NCI-H345 (cell line): Measurements from ENCODE around the gene LRRK1.

ENCODE experiments used
- DNase-seq: peaks from one replicate; lab custom pipeline; 2025; lab: John Stamatoyannopoulos, UW

Gene LRRK1, protein sequence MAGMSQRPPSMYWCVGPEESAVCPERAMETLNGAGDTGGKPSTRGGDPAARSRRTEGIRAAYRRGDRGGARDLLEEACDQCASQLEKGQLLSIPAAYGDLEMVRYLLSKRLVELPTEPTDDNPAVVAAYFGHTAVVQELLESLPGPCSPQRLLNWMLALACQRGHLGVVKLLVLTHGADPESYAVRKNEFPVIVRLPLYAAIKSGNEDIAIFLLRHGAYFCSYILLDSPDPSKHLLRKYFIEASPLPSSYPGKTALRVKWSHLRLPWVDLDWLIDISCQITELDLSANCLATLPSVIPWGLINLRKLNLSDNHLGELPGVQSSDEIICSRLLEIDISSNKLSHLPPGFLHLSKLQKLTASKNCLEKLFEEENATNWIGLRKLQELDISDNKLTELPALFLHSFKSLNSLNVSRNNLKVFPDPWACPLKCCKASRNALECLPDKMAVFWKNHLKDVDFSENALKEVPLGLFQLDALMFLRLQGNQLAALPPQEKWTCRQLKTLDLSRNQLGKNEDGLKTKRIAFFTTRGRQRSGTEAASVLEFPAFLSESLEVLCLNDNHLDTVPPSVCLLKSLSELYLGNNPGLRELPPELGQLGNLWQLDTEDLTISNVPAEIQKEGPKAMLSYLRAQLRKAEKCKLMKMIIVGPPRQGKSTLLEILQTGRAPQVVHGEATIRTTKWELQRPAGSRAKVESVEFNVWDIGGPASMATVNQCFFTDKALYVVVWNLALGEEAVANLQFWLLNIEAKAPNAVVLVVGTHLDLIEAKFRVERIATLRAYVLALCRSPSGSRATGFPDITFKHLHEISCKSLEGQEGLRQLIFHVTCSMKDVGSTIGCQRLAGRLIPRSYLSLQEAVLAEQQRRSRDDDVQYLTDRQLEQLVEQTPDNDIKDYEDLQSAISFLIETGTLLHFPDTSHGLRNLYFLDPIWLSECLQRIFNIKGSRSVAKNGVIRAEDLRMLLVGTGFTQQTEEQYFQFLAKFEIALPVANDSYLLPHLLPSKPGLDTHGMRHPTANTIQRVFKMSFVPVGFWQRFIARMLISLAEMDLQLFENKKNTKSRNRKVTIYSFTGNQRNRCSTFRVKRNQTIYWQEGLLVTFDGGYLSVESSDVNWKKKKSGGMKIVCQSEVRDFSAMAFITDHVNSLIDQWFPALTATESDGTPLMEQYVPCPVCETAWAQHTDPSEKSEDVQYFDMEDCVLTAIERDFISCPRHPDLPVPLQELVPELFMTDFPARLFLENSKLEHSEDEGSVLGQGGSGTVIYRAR (N-terminal part only)

DNA sequence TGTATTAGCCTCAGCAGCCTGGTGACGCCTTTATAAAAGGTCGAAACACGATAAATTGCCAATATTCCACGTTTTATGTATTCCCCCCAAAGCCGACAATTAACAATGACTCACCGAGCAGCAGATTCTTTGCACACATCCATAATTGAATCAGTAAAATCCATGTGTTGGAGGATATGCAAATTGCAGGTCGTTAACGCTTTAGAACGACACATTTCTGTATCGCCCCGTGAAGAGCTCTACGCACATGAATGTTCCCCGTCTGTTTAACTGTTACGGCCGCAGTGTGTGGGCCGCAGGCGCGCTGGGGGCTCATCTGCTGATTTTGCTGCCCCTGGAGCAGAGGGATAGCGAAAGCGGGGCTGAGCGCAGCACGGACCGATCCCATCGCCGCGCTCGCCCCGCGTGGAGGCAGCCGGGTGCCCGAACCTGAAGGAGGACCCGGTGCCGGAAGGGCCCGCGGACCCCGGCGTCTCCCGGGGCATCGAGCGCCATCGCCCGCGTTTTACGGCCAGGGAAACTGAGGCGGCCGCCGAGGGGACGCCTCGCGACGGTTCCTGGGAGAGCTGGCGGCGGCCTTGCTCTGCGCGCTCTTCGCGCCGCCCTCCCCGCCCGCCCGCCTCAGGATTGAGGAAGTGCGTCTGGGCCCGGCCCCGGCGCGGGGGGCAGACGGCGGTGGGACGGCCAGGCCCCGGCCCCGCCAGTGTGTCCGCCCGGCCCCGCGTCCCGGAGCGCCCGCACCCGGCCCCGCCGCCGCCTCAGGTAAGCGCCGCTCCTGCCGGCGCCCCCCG is at the start of gene LRRK1:
Gene LRRK1 (plus strand): TSS at position 668 of the 791 bp plus-strand sequence. CDS start 5,276 bp downstream, outside the sequence.
- DNase-seq, result peak; percentile 13

DNA sequence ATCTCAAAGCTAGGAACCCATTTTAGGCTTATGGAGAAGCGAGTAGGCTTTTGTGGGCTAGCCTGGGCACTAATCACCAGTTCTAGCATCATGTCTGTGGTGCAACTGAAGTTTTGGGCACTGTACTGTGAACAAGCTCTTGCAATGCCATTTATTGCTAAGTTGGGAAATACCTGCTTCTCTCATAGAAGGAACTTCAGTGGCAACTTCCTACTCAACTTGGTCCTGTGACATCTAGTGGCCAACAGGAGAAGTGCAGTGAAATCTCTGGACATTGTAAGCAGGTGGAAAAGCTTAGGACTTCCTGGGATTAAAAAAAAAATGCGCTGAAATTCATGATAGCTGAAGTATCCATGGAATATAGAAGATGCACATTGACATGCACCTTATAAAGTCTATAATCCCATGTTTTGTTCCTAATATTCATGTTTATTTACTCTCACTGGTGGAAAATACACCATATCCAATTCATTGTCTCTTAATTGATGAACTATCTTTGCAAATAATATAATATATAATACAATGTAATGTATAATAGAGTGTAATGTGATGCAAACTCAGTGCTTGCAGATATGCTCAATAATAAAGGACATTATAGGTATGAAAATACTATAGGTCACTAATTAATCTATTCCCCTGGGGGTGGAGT is 46.0 kb upstream of the LRRK1 start:
- peak; percentile 53 for DNase-seq

DNA sequence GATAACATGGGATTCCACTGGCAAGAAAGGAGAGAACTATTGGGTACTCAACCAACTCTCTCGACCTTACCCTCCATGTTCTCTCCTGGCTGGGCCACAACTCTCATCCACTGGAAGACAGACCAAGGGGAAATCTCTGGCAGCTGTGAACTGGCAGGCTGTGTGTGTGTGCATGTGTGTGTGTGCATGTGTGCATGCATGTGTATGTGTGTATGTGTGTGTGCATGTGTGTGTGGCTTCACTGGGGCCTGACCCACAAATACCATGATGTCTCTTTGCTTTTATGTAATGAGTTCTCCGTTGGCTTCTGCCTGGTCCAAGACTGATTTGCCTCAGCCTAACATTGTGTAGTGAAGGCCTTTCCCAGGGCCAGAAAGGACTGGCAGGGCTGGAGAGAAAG is 43.7 kb upstream of the LRRK1 start:
- no peak for DNase-seq

DNA sequence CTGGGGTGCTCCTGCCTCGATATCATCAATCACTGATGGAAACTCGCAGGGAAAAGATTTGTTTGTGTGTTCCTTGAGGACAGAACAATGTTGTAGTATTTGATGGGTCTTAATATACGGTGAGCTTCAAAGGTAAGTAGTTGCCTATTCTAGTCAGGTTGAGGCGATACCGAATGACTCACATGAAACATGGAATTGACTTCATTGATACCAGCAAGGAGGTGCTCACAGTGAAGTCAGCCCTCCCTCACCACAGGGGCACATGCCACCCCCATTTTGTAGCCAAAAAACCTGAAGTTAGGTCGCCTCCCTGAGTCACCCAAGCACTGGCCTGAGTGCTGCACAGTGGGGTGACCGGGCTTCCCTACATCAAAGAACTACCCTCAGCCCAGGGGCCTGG is 43.2 kb upstream of the LRRK1 start:
- no peak for DNase-seq

DNA sequence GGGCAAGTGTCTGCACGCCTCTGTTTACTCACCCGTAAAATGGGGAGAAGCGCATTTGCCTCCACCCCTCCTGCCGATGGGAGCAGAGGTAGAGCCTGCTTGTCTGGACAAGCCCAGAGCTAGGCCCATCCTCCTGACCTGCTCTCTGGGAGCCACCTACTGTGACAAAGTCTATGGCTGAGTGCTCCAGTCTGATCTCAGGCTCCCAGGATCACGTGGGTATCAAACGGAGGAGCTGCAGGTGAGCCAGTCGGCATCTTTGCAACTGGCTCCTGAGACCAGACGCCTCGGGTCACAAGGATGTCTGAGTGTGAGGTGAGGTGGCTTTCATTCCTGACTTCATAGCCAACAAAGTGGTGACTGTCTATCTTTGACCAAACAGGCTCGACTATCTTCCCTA is 41.6 kb upstream of the LRRK1 start:
- peak; percentile 2 for DNase-seq

DNA sequence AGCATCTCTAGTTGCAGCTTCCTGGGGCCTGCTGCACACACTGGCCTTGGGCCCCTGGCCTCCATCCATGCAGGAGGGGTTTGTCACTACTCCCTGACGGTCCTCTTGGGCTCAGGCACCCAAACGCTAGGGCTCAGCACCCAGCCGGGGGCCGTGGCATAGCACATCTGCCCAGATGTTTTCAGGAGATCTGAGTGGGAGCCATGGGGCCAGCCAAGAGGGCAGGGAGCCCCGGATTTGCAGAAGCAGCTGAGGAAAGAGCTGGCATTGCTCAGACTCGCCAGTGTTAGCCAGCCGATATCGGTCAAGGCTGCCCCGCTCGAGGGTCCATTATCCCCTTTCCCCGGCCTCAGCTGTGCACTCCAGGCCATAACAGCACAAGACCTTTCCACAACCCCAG is 41.0 kb upstream of the LRRK1 start:
- no peak for DNase-seq

DNA sequence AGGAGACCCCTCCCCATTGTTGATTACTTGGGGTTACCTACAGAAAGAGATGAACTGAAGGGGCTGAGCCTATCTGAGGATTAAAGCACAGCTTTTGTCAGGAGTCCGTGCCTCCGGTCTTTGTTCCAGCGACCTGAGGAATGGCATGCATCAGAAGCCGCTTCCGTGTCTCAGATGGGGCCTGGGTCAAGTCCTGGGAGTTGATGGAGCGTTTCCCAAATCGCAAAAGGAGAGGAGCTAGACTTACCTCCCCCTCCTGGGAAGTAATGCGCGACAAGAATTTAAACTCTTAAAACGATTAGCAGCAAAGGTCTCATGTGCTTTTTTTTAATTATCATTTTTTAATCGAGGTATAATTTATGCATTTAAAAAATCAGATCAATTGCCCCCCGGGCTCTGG is 40.5 kb upstream of the LRRK1 start:
- no peak for DNase-seq

DNA sequence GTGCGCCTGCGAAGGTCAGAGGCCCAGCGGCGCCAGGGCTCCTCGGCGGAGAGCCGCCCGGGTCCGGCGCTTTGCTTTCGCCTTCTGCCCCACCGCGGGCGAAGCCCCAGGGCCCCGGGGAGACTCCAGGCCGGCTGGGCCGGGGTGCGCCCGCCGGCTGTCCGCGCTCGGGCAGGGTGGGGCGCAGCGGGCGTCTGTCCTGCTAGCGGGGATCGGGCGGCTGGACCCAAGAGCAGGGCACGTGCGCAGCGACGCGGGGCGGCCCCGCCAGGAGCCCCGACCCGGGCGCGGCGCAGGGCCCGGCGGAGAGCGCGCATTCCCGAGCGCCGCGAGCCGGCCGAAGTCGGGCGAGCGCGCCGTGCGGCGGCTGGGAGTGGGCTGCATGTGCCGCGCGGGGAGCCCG is 40.1 kb upstream of the LRRK1 start:
- DNase-seq, result no peak

DNA sequence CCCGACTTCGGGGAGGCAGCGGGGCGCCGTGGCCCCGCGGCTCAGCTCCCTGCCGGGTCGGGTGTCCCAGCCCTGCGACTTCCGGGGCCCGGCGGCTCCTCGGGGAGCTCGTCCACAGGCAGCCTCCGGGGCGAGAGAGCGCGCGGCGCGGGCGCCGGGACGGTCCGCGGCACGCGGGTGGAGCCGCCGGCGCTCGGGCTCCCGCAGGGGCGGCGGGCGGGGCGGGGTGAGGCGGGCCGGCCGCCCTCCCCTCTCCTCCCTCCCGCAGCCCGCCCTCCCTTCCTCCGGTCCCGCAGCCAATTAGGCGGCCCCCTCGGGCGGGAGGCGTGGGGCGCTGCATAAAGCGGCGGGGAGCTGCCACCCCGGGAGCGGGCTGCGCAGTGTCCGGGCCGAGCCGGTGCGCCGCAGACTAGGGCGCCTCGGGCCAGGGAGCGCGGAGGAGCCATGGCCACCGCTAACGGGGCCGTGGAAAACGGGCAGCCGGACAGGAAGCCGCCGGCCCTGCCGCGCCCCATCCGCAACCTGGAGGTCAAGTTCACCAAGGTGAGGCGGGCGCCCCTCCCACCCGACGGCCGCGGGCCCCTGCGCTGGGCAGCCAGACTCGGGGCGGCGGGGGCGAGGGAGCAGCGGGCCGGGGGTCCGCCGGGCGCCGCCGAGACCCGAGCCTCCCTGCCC is 39.6 kb upstream of the LRRK1 start, which contains the start of gene ALDH1A3:
Gene ALDH1A3 (plus strand): TSS at position 368 of the 675 bp plus-strand sequence. CDS start 77 bp downstream, at position 445.
- no peak for DNase-seq

DNA sequence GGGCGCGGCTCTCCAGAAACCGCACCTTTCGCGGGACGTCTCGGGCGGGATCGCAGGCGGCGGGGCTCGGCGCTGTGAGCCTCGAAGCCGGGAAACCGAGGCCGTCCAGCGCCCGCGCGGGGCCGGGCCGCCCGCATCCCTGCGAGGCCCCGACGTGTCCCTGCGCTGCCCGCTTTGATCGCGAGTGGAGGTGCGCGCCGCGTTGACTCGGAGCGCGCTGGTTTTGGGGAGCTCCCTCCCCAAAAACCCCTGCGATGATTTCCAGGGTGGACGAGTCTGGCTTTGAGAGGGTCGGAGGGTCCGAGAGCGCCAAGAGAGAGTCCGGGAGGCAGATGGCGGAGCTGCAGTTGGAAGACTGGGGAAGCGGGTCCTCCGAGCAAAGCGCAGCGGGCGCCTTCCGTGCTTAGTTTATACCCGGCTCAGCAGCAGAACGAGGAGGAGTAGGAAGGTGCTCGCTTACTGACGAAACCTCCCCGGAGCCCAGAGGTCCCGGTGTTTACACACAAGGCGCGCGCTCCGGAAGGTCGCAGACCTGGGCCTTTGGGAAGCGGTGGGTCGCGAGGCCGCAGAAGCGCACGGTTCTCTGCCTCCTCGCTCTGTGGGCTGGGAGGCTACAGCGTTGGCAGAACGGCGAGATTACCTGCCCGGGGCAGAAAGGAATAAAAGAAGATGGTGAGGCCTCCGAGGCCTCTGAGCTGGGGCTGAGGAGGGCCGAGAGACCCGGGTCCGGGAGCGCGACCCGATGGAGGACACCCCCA is 38.8 kb upstream of the LRRK1 start:
- DNase-seq, result no peak

DNA sequence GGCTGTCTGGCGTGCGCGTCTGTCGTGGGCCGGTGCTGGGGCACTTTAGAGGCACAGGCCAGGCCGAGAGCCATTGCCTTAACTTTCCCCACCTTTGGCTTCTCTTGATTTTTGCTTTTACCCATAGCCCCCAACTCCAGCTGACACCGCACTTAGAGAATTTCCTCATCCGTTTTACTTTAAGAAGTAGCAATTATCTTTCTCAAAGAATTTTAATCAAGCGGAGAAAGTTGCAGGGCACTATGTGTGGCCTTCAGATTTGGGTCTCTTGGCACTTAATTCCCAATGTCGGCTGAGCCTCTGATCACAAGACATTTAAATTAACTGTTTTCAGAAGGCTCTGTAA is 38.3 kb upstream of the LRRK1 start:
- DNase-seq, result no peak

DNA sequence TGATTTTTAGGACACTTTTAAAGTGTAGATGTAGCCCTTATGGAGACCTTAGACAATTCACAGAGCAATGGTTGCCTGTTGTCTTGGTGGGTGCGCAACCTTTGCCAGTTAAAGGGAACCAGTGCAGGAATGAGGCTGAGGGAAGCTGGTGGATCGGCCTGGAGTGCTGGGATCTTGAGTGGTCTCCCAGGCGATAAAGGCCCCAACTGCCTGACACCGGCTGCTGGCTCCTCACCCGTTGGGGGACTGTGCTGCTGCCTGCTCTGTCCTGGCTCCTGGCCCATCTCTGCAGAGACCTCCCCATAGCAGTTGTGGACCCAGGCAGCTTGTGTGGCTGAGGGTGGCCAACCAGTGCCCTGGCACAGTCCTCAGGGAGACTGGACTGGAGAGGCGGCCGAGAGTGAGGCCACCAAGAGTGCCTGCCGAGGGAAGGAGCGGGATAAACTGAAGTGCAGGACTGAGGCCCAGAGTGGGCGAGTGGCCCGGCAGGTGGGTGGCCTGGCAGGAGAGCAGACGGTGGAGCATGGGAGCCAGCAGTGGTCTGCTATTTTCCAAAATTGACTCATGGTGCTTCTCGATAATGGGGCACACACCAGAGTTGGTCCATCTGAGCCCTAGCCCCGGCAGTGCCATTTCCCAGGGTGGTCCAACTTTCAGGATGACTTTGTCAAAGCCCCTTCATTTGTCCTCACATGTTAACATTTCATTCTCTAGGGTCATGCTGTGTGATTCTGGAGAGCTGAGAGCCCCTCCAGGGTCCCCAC is 37.4 kb upstream of the LRRK1 start:
- no peak for DNase-seq

DNA sequence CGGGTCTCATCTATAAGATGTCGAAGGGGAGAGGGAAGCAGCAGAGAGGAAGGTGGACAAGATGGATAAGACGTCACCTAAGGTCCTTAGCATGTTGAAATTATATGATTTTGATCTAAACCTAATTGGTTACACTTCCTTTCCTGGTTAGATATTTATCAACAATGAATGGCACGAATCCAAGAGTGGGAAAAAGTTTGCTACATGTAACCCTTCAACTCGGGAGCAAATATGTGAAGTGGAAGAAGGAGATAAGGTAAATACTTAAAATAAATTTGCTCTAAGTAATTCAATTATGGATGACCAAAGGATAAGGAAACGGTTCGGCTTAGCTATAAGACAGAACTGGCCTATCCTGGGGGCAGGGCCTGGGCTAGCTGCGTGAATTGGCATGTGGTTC is 34.0 kb upstream of the LRRK1 start:
- no peak for DNase-seq

DNA sequence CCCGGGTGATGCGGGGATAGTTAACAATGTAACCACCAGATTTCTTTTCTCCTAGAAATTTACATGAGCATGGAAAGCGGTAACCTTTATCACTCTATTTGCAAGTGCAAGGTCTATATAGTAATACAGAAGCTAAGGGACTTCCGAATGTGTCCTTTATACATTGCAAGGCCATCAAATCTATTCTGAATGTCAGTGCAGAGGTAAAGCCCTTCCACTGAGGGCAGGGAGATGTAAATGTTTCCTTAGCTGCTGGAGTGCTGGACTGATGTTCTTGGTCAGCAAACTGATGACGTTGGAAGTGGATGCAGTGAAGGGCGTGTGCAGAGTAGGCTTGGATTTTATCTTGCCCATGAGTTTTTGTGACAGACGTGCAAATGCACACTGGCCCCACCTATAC is 33.3 kb upstream of the LRRK1 start:
- no peak for DNase-seq

DNA sequence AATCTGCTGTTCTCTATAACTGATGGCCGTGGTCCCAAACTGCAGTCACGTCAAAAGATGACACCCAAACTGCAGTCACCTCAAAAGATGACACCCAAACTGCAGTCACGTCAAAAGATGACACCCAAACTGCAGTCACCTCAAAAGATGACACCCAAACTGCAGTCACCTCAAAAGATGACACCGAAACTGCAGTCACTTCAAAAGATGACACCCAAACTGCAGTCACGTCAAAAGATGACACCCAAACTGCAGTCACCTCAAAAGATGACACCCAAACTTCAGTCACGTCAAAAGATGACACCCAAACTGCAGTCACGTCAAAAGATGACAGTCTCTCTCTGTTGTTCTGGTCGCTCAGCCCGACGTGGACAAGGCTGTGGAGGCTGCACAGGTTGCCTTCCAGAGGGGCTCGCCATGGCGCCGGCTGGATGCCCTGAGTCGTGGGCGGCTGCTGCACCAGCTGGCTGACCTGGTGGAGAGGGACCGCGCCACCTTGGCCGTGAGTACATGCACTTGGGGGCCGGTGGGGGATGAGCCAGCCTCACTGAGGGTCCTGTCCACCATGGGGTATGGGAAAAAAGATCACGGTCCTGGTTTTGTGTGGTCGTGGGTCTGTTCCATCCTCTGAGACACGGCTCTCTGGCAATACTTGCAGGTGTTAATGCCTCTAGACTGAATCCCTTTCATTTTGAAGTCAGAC is 31.8 kb upstream of the LRRK1 start:
- DNase-seq, result no peak

DNA sequence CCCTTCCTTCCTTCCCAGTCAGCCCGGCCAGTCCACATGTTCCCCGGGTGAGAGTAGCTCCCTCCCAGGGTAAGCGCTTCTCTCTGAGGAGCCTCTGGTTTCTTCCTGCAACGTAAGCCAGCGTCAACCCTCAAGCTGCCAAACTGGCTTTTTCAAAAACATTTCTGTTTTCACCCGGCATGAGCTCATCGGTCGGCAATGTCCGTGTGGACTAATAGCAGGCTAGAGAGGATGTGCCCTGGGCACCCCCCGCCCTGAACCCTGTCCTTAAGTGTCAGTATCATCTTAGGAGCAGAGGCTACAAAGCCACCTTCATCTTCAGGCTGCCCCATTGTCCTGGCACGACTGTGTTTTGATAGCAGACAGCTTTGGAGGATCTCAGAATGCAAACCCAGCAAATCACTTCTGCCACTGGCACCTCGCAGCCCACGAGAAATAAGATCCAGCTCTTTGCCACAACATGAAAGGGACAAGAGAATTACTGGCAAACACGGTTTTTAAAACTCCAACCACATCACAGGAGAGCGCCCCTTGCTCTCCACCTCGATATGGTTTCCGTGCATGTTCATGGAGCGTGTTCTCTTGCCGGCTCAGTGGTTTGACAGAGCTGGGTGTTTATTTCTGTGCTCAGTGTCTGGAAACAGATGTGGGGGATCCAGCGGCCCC is 29.6 kb upstream of the LRRK1 start:
- DNase-seq, result no peak

DNA sequence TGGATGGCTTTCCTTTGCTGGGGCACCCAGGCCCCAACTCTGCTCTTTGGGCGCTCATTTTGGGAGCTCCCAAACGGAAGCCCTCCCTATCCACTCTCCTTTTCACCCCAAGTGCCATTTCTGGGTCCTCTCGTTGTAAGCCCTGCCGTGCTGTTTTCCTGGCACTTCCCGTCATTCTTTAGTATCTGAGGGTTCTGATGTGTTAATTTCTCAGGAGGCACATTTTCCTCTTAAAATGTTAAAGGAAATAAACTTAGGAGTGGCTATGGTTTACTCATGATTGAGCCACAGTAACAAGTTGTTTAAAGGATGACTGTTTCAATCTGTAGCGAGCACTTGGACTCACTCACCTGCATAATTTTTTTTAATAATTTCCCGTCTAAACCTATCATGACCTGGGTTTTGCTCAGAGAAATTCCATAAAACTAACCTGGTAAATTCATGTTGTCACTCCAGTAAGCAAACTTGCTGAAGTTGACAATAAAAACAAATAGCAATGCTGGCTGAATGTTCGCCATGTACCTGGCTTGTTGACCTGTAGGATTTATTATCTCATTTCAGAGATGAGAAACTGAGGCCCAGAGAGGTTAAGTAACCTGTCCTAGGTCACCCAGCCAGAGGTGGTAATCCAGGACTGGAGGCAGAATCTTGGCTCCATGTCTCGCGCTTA is 29.0 kb upstream of the LRRK1 start:
- DNase-seq, result no peak
